HepG2 (cell line): ENCODE data around the gene KIF26B.

Experiments used
- STAT6 ChIP-seq: sonication (generic); formaldehyde crosslinking; IDR thresholded peaks from 2 replicates; pipeline ENCODE4 v1.4.0; 2020; ENCODE audit warnings: missing genetic modification reagents, mild to moderate bottlenecking, borderline replicate concordance
- ZNF333 ChIP-seq: sonication (generic); formaldehyde crosslinking; IDR thresholded peaks from 2 replicates; pipeline ENCODE4 v1.4.0; 2020; ENCODE audit warnings: mild to moderate bottlenecking, missing genetic modification reagents, borderline replicate concordance

DNA sequence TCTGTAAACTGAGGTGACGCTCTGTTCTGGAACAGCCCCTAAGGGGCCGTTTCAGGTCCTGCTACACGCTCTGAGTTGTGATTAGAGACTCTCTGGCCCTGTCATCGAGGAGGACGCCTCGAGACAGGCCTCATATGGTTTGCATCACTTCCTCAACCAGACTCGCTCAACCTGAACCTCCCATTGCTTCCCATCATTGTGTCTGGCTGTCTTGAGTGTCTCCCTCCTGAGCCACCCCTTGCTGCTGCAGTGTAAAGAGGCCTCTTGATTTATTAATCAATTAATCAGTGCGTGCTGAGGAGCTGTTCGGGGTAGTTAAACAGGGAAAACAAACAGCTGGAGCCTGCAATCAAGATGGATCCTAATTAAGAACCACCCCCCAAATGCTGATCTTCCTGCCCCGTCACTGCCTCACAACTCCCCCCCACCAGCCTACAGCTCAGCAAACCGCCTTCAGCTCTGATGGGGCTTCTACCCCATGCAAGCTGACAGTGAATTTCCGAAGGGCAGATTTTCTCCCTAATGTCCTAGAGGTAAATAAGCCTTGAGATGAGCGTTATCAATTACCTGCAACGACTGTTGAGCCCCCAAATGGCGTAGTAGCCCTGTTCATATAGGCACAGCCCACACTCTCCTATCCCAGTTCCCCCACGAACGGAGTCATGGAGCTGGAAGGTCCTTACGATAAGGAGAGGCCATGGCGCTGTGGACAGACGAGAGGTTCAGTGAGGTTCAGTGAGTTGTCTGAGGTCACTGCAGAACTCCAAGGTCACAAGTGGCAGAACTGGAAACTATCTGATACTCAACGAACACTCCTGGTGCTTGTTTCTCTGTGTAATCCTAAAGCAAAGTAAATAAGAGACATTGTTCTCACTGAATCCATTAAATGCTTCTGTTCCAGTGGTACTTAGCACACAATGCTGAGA lies 210.6 kb downstream of the KIF26B start:
- TF ChIP-seq STAT6 (CRISPR knock-in tag) = no peak
- no peak for TF ChIP-seq ZNF333
